HG03565 (cell line): ENCODE results near the gene CBL.
"Not testable (repeated sequence)": the region's sequence is repeated elsewhere in the genome, so short reads cannot be mapped to it uniquely, and the experiment has no call there.

Experiments used
- ATAC-seq: cut with Tn5 transposase; IDR thresholded peaks from one replicate; pipeline ENCODE4 v1.9.1; 2021; ENCODE audit warnings: mild to moderate bottlenecking, moderate library complexity; ENCODE audit not compliant: unreplicated experiment

Gene CBL

GRCh38 chr11:119205574-119206510 lies at the start of gene CBL:
TSS of gene CBL (plus strand) at chr11:119206339. CDS start at chr11:119206418, 79 bp downstream.
- ATAC-seq: peak; percentile 67

GRCh38 chr11:119156496-119156895 lies 49.6 kb upstream of the CBL start:
- no peak for ATAC-seq

GRCh38 chr11:119157063-119157462 lies 49.1 kb upstream of the CBL start:
- ATAC-seq: no peak

- no peak for ATAC-seq
Measured at GRCh38 chr11:119158467-119158866, 47.7 kb upstream of the CBL start.

- no peak for ATAC-seq
Measured at GRCh38 chr11:119160151-119160550, 46.0 kb upstream of the CBL start.

GRCh38 chr11:119161871-119162270 lies 44.3 kb upstream of the CBL start:
- no peak for ATAC-seq

- ATAC-seq: no peak
Measured at GRCh38 chr11:119166368-119167076, 39.6 kb upstream of the CBL start.

- ATAC-seq: not testable (repeated sequence)
Measured at GRCh38 chr11:119167077-119167458, 39.1 kb upstream of the CBL start.

- ATAC-seq: no peak
Measured at GRCh38 chr11:119167933-119168332, 38.2 kb upstream of the CBL start.

GRCh38 chr11:119168471-119169281 lies 37.5 kb upstream of the CBL start, which contains the start of gene NLRX1:
TSS of gene NLRX1 (plus strand) at chr11:119168725. CDS start at chr11:119171404, 2,679 bp downstream.
- peak; percentile 81 for ATAC-seq

- no peak for ATAC-seq
Measured at GRCh38 chr11:119169282-119169719, 36.8 kb upstream of the CBL start.

GRCh38 chr11:119172513-119172912 lies 33.6 kb upstream of the CBL start:
- no peak for ATAC-seq

GRCh38 chr11:119173453-119173852 lies 32.7 kb upstream of the CBL start:
- ATAC-seq: no peak

GRCh38 chr11:119175493-119176077 lies 30.6 kb upstream of the CBL start:
- no peak for ATAC-seq

GRCh38 chr11:119178166-119178680 lies 27.9 kb upstream of the CBL start:
- no peak for ATAC-seq

- no peak for ATAC-seq
Measured at GRCh38 chr11:119179342-119179741, 26.8 kb upstream of the CBL start.

- no peak for ATAC-seq
Measured at GRCh38 chr11:119179983-119180382, 26.2 kb upstream of the CBL start.

- no peak for ATAC-seq
Measured at GRCh38 chr11:119180729-119181676, 25.1 kb upstream of the CBL start.
